Panc1 (cell line): ENCODE measurements around the gene DDC. TPM values are rescaled to one million over a fixed set of nuclear protein-coding genes. Genes with fewer than 3 reads are reported as not detected.

Source experiments
- ATAC-seq: fragments of 200-7000 bp; cut with Tn5 transposase; 2 replicates; pipeline ENCODE4 v1.9.1; 2020; ENCODE audit warnings: mild to moderate bottlenecking, moderate library complexity
- BruUV-seq: library from RNA; stranded (reverse); fragments of 400-500 nt; replicated peaks from 2 replicates; lab custom pipeline; 2021; lab: Mats Ljungman, UMichigan
- CTCF ChIA-PET: fragments of 300-600 bp; sonication (Branson Sonifier 250); formaldehyde crosslinking; loops from one replicate; lab custom pipeline; 2022; ENCODE audit warnings: antibody characterized with exemption; lab: Charles Lee
- POLR2A ChIA-PET: fragments of 300-600 bp; sonication (Branson Sonifier 250); formaldehyde crosslinking; loops from one replicate; lab custom pipeline; 2022; ENCODE audit warnings: antibody characterized with exemption; lab: Charles Lee
- DNase-seq: peaks from one replicate; pipeline ENCODE4 v3.0.0-alpha.2; 2010; ENCODE audit warnings: low read depth, low spot score
- H3K27ac ChIP-seq: 2 replicates; pipeline ENCODE4 v1.5.1; 2011; ENCODE audit warnings: mild to moderate bottlenecking, low read length, inconsistent platforms
- H3K27me3 ChIP-seq: fragments of 200-500 bp; sonication (Bioruptor generic); 2 replicates; pipeline ENCODE4 v1.6.0; 2014; ENCODE audit warnings: low read length, inconsistent platforms; ENCODE audit not compliant: control insufficient read depth, insufficient read depth
- H3K36me3 ChIP-seq: fragments of 200-500 bp; sonication (Bioruptor generic); 2 replicates; pipeline ENCODE4 v1.5.1; 2014; ENCODE audit warnings: inconsistent platforms, mild to moderate bottlenecking, low read length, moderate library complexity; ENCODE audit not compliant: control insufficient read depth, insufficient read depth
- H3K4me1 ChIP-seq: 2 replicates; pipeline ENCODE4 v1.5.1; 2011; ENCODE audit warnings: inconsistent platforms, mild to moderate bottlenecking, low read length, moderate library complexity; ENCODE audit not compliant: control insufficient read depth, insufficient read depth
- H3K4me3 ChIP-seq, 2 experiments: 2 replicates each; pipeline ENCODE4 v1.5.1; 2011 to 2012; ENCODE audit warnings: low read depth in 2 of 2, low read length in 2 of 2, mild to moderate bottlenecking in 2 of 2, inconsistent platforms in 1 of 2, moderate library complexity in 1 of 2
- H3K9me3 ChIP-seq: fragments of 200-500 bp; sonication (Bioruptor generic); 2 replicates; pipeline ENCODE4 v1.5.1; 2014; ENCODE audit warnings: low read depth, mild to moderate bottlenecking, inconsistent platforms, low read length, moderate library complexity; ENCODE audit not compliant: control insufficient read depth, insufficient read depth
- POLR2AphosphoS5 ChIP-seq: IDR thresholded peaks from 2 replicates; pipeline ENCODE4 v1.6.1; 2012; ENCODE audit warnings: mild to moderate bottlenecking, low read depth, low read length, moderate library complexity
- SIN3A ChIP-seq: IDR thresholded peaks from 2 replicates; pipeline ENCODE4 v1.6.1; 2012; ENCODE audit warnings: low read depth, mild to moderate bottlenecking, low read length, moderate library complexity, borderline replicate concordance; ENCODE audit not compliant: insufficient read depth
- TCF7L2 ChIP-seq: IDR thresholded peaks from 2 replicates; pipeline ENCODE4 v1.6.1; 2011; ENCODE audit warnings: mild to moderate bottlenecking, low read depth, low read length, inconsistent platforms
- in situ Hi-C: cut with HindIII; loops from 2 replicates; pipeline ENCODE4 v1.10.0; 2016; ENCODE audit warnings: low sequenced_read_pairs, low pct_unique_long_range_greater_than_20kb
- intact Hi-C: fragments of 100-400 bp; cut with micrococcal nuclease; formaldehyde crosslinking; loops from one replicate; pipeline ENCODE4 v1.10.0; 2022; ENCODE audit not compliant: unreplicated experiment
- total RNA-seq: library from RNA; stranded (reverse); gene quantifications from one replicate; pipeline ENCODE4 v1.2.1, GENCODE V29; 2021; ENCODE audit not compliant: unreplicated experiment
- TF ChIP-seq, protein P1 (sequence below), 2 experiments: IDR thresholded peaks; 2 replicates each; pipeline ENCODE4 v1.6.1; 2011 to 2012; ENCODE audit warnings: low read depth in 2 of 2, control low read depth in 1 of 2, low read length in 1 of 2, mild to moderate bottlenecking in 1 of 2, moderate library complexity in 1 of 2; ENCODE audit not compliant: insufficient read depth in 1 of 2
- TF ChIP-seq, protein P2 (sequence below): fragments of 450-650 bp; IDR thresholded peaks from 2 replicates; pipeline ENCODE4 v1.5.1; 2017; ENCODE audit warnings: mild to moderate bottlenecking

The DDC gene
- total RNA-seq, 1 experiment from 2014 or later, result not detected

DNA sequence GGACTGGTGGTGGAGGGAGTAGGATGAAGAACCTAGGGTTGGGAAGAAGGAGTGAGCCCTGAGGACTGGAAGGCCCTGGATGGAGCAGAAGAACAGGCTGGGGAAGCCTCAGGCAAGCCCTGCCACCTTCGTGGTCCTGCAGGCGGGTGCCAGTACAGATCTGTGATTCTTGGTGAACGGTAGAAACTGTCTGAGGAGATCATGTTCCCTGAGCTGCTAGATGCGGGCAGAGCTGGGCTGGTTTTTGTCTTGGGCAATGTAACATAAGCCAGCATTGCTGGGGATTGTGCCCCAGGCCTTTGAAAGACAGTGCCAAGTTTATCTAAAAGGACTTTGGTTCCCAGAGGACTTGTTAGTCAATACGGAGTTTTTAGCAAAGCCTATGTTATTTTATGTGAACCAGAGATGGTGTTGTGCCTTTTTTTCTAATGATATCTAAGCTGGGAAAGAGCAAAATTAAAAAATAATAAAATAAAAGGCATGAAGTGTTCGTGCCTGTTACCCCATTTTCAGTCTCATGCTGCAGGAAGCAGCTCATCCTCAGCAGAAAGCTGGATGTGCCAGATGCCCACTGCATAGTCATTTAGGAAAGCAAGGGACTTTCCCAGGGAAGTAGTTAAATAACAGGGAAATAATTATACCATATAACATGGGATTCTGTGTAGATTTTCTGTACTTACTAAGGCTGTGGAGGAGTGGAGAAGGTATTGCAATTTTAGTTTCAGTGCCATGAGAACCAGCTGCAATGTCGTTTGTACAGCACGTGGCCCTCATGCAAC is 90.6 kb downstream of the DDC start:
- no peak for DNase-seq
- H3K9me3 ChIP-seq, result no peaks in the 10 kb centered on the region
- intact Hi-C loops (no loop called here), in situ Hi-C loops (no loop called here)
- ATAC-seq, result no peak
- H3K4me3 ChIP-seq, result no peak overlapping the region
- BruUV-seq, result no TSS peak
- no peaks in the 10 kb centered on the region for H3K27me3 ChIP-seq
- H3K36me3 ChIP-seq, result no peaks in the 10 kb centered on the region
- CTCF ChIA-PET, result no interaction called here
- POLR2A ChIA-PET, result no interaction called here
- no peak overlapping the region for H3K27ac ChIP-seq
- TF ChIP-seq, protein P1, sequence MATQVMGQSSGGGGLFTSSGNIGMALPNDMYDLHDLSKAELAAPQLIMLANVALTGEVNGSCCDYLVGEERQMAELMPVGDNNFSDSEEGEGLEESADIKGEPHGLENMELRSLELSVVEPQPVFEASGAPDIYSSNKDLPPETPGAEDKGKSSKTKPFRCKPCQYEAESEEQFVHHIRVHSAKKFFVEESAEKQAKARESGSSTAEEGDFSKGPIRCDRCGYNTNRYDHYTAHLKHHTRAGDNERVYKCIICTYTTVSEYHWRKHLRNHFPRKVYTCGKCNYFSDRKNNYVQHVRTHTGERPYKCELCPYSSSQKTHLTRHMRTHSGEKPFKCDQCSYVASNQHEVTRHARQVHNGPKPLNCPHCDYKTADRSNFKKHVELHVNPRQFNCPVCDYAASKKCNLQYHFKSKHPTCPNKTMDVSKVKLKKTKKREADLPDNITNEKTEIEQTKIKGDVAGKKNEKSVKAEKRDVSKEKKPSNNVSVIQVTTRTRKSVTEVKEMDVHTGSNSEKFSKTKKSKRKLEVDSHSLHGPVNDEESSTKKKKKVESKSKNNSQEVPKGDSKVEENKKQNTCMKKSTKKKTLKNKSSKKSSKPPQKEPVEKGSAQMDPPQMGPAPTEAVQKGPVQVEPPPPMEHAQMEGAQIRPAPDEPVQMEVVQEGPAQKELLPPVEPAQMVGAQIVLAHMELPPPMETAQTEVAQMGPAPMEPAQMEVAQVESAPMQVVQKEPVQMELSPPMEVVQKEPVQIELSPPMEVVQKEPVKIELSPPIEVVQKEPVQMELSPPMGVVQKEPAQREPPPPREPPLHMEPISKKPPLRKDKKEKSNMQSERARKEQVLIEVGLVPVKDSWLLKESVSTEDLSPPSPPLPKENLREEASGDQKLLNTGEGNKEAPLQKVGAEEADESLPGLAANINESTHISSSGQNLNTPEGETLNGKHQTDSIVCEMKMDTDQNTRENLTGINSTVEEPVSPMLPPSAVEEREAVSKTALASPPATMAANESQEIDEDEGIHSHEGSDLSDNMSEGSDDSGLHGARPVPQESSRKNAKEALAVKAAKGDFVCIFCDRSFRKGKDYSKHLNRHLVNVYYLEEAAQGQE (IDR thresholded peaks at IDR 0.05; ENCODE audit: insufficient read depth in 1 of 2, low read depth in 2 of 2, low read length in 1 of 2), result no peak
- TF ChIP-seq SIN3A, result no peak
- no peak for TF ChIP-seq POLR2AphosphoS5
- TF ChIP-seq, protein P2, sequence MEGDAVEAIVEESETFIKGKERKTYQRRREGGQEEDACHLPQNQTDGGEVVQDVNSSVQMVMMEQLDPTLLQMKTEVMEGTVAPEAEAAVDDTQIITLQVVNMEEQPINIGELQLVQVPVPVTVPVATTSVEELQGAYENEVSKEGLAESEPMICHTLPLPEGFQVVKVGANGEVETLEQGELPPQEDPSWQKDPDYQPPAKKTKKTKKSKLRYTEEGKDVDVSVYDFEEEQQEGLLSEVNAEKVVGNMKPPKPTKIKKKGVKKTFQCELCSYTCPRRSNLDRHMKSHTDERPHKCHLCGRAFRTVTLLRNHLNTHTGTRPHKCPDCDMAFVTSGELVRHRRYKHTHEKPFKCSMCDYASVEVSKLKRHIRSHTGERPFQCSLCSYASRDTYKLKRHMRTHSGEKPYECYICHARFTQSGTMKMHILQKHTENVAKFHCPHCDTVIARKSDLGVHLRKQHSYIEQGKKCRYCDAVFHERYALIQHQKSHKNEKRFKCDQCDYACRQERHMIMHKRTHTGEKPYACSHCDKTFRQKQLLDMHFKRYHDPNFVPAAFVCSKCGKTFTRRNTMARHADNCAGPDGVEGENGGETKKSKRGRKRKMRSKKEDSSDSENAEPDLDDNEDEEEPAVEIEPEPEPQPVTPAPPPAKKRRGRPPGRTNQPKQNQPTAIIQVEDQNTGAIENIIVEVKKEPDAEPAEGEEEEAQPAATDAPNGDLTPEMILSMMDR, result no peak
- TF ChIP-seq TCF7L2, result no peak
- no peaks in the 10 kb centered on the region for H3K4me1 ChIP-seq

DNA sequence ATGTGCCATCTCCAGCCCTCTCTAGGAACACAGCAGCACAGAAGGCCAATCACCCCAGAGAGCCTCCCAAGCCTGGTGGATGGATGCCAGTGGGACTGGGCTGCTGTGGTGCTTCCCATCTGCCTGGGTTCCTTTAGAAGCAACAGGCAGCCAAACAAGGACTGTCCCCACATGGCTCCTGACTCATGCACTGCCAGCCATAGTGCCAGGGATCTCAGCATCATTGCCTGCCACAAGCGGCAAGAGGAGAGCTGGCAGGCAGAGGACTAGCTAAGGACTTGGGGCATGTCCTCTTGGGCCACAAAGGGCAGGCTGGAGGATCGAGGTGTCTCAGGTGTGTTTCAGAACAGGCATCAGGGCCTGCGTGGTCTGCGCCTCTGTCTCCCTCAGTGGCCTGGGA is 91.7 kb downstream of the DDC start:
- TF ChIP-seq, protein P1 (IDR thresholded peaks at IDR 0.05; ENCODE audit: insufficient read depth in 1 of 2, low read depth in 2 of 2, low read length in 1 of 2), result no peak
- no peak for TF ChIP-seq TCF7L2
- no peak for TF ChIP-seq POLR2AphosphoS5
- TF ChIP-seq, protein P2, result no peak
- TF ChIP-seq SIN3A, result no peak
- ATAC-seq (no peak), DNase-seq (no peak)
- no peak overlapping the region for H3K4me3 ChIP-seq
- ChIA-PET POLR2A (no interaction called here), CTCF (no interaction called here)
- intact Hi-C loops (no loop called here), in situ Hi-C loops (no loop called here)
- no TSS peak for BruUV-seq
- H3K4me1 ChIP-seq, result no peaks in the 10 kb centered on the region
- no peak overlapping the region for H3K27ac ChIP-seq
- H3K27me3 ChIP-seq, result no peaks in the 10 kb centered on the region
- no peaks in the 10 kb centered on the region for H3K9me3 ChIP-seq
- no peaks in the 10 kb centered on the region for H3K36me3 ChIP-seq
